Erythroblast (primary cell): ENCODE results near the gene PRRT2.
"Not testable (repeated sequence)": the region's sequence is repeated elsewhere in the genome, so short reads cannot be mapped to it uniquely, and the experiment has no call there.

ENCODE experiments used
- GATA1 ChIP-seq: IDR thresholded peaks from 2 replicates; pipeline ENCODE4 v1.6.1; 2011; ENCODE audit warnings: low read depth, mild to moderate bottlenecking, control low read depth, low read length, moderate library complexity
- POLR2A ChIP-seq: IDR thresholded peaks from 2 replicates; pipeline ENCODE4 v1.6.1; 2011; ENCODE audit warnings: mild to moderate bottlenecking, low read length

DNA sequence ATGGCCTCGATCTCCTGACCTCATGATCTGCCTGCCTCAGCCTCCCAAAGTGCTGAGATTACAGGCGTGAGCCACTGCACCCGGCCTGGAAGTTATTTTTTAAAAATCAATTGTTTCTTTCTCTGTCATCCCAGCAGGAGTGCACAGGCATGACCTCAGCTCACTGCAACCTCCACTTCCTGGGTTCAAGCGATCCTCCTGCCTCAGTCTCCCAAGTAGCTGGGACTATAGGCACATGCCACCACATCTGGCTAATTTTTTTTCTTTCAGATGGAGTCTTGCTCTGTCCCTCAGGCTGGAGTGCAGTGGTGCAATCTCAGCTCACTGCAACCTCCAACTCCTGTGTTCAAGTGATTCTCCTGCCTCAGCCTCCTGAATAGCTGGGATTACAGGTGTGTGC, 24.8 kb upstream of the PRRT2 start:
- TF ChIP-seq POLR2A, GATA1: not testable (repeated sequence)
